GM10266 (cell line): ENCODE measurements around the gene MID1.
"Not testable (repeated sequence)": the region's sequence is repeated elsewhere in the genome, so short reads cannot be mapped to it uniquely, and the experiment has no call there.

Experiments
- DNase-seq: peaks from one replicate; pipeline ENCODE4 v3.0.0; 2012; ENCODE audit errors: extremely low spot score
- CTCF ChIP-seq: IDR thresholded peaks from 2 replicates; pipeline ENCODE4 v1.5.1; 2012; ENCODE audit warnings: mild to moderate bottlenecking, low read depth; ENCODE audit not compliant: control insufficient read depth, insufficient read depth; ENCODE audit errors: missing control alignments

MID1 gene

GRCh38 chrX:10591363-10592335 is 28.7 kb downstream of the MID1 start:
- no peak for DNase-seq
- no peak for TF ChIP-seq CTCF

- not testable (repeated sequence) for DNase-seq
Measured at GRCh38 chrX:10589787-10590186, 30.6 kb downstream of the MID1 start.

- no peak for TF ChIP-seq CTCF
- DNase-seq, result no peak
Measured at GRCh38 chrX:10589098-10589497, 31.3 kb downstream of the MID1 start.

GRCh38 chrX:10584882-10585281 is 35.5 kb downstream of the MID1 start:
- not testable (repeated sequence) for DNase-seq

GRCh38 chrX:10582945-10583344 is 37.4 kb downstream of the MID1 start:
- no peak for DNase-seq
- no peak for TF ChIP-seq CTCF

GRCh38 chrX:10582215-10582733 is 38.1 kb downstream of the MID1 start:
- DNase-seq, result no peak
- no peak for TF ChIP-seq CTCF

- no peak for TF ChIP-seq CTCF
- DNase-seq, result no peak
Measured at GRCh38 chrX:10579112-10580011, 41.0 kb downstream of the MID1 start.

GRCh38 chrX:10578527-10578926 is 41.9 kb downstream of the MID1 start:
- no peak for TF ChIP-seq CTCF
- DNase-seq, result no peak
